ENCODE results near the gene NAA11. TPM values are rescaled to one million over a fixed set of nuclear protein-coding genes. Genes with fewer than 3 reads are reported as not detected.

Gene NAA11
- total and polyA plus RNA-seq, 11 donors = not detected

DNA sequence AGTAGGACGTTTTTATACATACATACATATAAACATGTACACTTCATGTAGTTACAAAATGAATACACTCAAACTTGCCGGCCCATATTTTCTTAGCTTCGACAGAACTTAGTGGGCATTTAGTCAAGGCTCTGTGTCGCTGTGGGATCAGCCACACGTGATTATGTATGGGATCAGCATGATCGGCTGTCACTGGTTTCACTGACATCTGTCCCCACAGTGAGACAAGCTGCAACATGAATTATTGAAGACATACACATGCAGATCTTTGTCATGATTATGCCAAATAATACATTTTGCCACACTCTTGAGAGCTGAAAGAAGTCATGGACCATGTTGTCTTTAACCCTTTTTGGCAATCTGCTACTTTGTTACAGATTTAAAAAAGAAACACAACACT lies 38.2 kb upstream of the NAA11 start:
- no peak for DNase-seq
- ATAC-seq = no peak
- Histone ChIP-seq H3K27ac (no peak overlapping the region), H3K36me3 (no peaks in the 10 kb centered on the region), H3K9me3 (no peaks in the 10 kb centered on the region), H3K4me1 (no peaks in the 10 kb centered on the region), H3K27me3 (no peaks in the 10 kb centered on the region), H3K4me3 (no peak overlapping the region)
- WGBS, 4 donors = 78 to 85% (median 82%) methylated on average over 6 of the region's 6 CpGs
- no peak for TF ChIP-seq POLR2A (IDR thresholded peaks at IDR 0.05)
- TF ChIP-seq, protein P1, sequence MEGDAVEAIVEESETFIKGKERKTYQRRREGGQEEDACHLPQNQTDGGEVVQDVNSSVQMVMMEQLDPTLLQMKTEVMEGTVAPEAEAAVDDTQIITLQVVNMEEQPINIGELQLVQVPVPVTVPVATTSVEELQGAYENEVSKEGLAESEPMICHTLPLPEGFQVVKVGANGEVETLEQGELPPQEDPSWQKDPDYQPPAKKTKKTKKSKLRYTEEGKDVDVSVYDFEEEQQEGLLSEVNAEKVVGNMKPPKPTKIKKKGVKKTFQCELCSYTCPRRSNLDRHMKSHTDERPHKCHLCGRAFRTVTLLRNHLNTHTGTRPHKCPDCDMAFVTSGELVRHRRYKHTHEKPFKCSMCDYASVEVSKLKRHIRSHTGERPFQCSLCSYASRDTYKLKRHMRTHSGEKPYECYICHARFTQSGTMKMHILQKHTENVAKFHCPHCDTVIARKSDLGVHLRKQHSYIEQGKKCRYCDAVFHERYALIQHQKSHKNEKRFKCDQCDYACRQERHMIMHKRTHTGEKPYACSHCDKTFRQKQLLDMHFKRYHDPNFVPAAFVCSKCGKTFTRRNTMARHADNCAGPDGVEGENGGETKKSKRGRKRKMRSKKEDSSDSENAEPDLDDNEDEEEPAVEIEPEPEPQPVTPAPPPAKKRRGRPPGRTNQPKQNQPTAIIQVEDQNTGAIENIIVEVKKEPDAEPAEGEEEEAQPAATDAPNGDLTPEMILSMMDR (IDR thresholded peaks at IDR 0.05) = no peak
- intact Hi-C loops (cut with DNase I) = no loop called here

DNA sequence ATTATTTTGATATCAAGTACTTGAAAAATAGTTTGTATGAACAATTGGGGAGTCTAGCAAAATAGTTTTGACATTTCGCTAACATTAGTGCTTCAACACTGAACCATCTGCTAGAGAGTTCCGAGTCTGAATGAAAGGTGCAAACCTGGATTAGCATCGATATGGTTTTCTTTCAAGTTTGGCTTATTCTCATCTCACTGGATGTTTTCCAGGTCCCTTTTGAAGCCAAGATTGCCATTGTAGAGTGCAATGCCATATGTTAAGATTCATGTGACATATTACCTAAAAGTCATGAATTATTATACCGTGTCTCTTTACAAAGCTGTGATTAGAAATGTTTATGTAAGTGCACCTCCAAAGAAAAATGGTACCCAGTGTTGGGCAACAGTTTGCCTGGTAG lies 36.8 kb upstream of the NAA11 start:
- H3K4me1 ChIP-seq = no peaks in the 10 kb centered on the region
- no peaks in the 10 kb centered on the region for H3K9me3 ChIP-seq
- DNase-seq (no peak), ATAC-seq (no peak)
- WGBS, 4 donors = 88 to 94% (median 90%) methylated on average over 4 of the region's 4 CpGs
- TF ChIP-seq POLR2A (IDR thresholded peaks at IDR 0.05) = no peak
- TF ChIP-seq, protein P1 (IDR thresholded peaks at IDR 0.05) = no peak
- H3K27me3 ChIP-seq = no peaks in the 10 kb centered on the region
- no peak overlapping the region for H3K4me3 ChIP-seq
- no peaks in the 10 kb centered on the region for H3K36me3 ChIP-seq
- no peak overlapping the region for H3K27ac ChIP-seq
- intact Hi-C loops (cut with DNase I) = no loop called here

DNA sequence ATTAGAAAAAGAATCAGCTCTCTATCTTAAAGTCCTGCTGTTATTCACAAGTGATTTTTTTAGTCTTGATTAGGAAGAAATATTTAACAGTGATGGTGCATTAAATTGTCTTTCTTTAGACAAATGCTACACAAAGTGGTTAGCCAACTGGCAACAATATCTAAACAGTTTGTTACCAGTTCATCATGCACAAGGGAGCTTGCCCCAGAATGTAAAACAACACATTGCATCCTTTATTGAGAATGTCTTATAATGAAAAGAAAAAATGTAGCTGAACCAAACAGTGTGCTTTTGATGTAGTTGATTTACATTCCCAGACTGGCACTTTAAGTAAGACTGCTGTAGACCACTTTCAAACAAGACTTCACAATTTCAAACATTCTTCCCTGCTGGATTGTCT lies 34.1 kb upstream of the NAA11 start:
- Histone ChIP-seq H3K36me3 (no peaks in the 10 kb centered on the region), H3K9me3 (no peaks in the 10 kb centered on the region), H3K27me3 (no peaks in the 10 kb centered on the region), H3K4me1 (no peaks in the 10 kb centered on the region), H3K4me3 (no peak overlapping the region), H3K27ac (no peak overlapping the region)
- intact Hi-C loops (cut with DNase I) = no loop called here
- TF ChIP-seq, protein P1 (IDR thresholded peaks at IDR 0.05) = no peak
- no peak for TF ChIP-seq POLR2A (IDR thresholded peaks at IDR 0.05)
- DNase-seq = no peak
- no peak for ATAC-seq

DNA sequence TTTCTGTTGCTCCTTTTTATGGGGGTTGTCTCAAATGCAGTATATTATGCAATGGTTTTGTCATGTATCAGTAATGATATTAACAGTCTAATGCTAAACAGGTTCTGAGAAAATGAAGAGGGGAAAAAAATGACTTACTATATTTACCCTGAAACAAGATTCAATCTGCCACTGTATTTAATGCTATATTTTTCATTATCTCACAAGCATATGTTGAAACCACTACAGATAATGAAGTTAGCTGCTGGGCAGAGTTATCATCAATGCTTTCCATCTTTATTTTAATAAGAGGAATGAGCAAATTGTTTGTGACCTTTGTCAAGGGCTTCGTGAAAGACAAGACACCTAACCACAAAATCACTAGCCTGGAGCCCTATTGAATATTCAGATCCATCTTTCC lies 32.6 kb upstream of the NAA11 start:
- H3K9me3 ChIP-seq = no peaks in the 10 kb centered on the region
- no peak for DNase-seq
- H3K27me3 ChIP-seq = no peaks in the 10 kb centered on the region
- no peak overlapping the region for H3K27ac ChIP-seq
- H3K4me1 ChIP-seq = no peaks in the 10 kb centered on the region
- no peak overlapping the region for H3K4me3 ChIP-seq
- intact Hi-C loops (cut with DNase I) = no loop called here
- no peaks in the 10 kb centered on the region for H3K36me3 ChIP-seq
- WGBS, 4 donors = 83 to 97% (median 86%) methylated on average over 1 of the region's 1 CpG
- TF ChIP-seq, protein P1 (IDR thresholded peaks at IDR 0.05) = no peak
- no peak for TF ChIP-seq POLR2A (IDR thresholded peaks at IDR 0.05)
- no peak for ATAC-seq
